Activated CD8-positive, alpha-beta memory T cell treated with anti-CD3 and anti-CD28 coated beads for 4 hours (primary cell): ENCODE measurements around the gene DTNBP1.

ENCODE experiments used
- DNase-seq, 2 donors: peaks; one replicate each; pipeline ENCODE4 v3.0.0-alpha.2; 2020; ENCODE audit warnings: low read depth in 2 of 2

DTNBP1 gene

DNA sequence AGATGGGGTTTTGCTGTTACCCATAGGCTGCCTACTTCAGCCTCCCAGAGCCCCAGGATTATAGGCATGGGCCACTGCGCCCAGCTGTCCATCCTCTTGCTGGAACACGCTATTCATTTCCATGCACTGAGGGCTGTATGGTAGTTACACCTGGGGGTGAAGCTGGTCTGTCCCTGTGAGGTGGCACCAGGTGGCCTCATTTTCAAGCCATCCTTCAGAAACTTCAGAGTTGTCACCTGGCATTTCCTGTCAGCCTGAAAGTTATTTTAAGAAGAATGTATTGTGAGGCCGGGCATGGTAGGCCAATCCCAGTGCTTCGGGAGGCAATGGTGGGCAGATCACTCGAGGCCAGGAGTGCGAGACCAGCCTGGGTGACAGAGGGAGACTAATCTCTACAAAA is 147.6 kb downstream of the DTNBP1 start:
- DNase-seq: no peak

DNA sequence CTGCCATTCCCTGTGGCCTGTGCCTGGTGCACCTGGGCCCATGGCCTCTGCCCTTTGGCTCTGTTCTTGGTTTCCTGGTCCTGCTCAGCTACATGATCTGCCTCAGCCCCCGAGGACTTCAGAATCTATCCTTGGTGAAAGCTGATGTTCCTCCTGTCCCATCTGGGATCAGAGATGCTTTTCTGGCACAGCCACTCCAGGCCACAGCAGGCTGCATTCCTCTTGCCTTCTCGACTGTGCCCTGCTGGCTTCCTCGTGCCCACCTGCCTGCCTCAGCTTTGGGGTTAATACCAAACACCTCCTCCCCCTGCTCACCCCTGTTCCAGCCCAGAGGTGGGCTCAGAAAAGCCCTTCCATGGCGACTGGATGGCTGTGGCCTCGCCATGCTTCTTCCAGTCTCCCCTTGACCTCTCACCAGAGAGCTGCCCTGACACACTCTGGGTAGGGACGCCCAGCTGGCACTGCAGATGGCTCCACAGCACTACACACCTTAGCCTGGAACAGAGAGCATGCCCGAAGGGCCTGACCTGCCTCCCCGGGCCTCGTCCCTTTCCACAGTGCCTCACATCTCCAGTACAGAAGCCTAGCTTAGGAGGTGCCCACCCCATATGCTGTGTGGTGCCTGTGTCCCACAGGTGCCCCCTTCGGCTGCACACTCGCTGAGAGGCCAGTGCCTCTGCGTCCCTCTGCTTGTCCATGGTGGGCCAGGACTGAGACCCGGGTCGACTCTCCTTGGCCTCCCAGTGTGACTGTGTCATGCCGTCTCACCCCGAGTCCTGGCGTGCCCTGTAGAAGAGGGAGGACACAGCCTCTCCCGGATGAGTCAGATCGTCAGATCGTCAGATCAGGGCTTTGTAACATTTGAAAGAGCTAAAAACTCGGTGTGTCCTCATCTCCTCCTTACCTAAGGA is 148.8 kb downstream of the DTNBP1 start:
- DNase-seq: no peak

DNA sequence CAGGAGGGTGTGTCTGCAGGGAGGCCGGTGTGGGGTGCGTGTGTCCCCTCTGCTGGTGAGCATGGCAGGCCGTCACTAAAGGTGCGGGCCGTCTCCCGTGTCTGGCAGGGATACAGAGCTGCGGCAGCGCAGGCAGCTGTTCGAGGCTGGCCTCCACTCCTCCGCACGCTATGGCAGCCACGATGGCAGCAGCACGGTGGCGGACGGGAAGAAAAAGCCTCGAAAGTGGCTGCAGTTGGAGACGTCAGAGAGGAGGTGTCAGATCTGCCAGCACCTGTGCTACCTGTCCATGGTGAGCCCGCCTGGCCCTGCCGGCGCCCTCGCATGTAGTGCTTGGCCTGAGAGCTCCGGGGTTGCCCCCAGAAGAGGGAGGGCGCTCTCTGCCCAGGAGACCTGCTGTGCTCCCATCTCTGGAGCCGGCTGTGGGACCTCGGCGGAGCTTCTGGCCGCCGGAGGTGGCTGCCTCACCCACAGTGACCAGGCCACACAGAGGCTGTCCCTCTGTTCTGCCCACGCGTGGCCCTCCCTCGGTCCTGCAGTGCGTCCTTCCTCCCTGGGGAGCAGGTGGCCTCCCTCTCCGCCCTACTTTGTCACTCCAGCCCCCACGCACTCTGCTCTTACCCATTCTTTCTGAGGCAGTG is 149.6 kb downstream of the DTNBP1 start:
- DNase-seq: no peak

GRCh38 chr6:15512721-15513120 is 150.1 kb downstream of the DTNBP1 start:
- no peak for DNase-seq

GRCh38 chr6:15512126-15512525 is 150.7 kb downstream of the DTNBP1 start:
- DNase-seq: no peak

GRCh38 chr6:15511248-15512125 is 151.3 kb downstream of the DTNBP1 start:
- DNase-seq: no peak

DNA sequence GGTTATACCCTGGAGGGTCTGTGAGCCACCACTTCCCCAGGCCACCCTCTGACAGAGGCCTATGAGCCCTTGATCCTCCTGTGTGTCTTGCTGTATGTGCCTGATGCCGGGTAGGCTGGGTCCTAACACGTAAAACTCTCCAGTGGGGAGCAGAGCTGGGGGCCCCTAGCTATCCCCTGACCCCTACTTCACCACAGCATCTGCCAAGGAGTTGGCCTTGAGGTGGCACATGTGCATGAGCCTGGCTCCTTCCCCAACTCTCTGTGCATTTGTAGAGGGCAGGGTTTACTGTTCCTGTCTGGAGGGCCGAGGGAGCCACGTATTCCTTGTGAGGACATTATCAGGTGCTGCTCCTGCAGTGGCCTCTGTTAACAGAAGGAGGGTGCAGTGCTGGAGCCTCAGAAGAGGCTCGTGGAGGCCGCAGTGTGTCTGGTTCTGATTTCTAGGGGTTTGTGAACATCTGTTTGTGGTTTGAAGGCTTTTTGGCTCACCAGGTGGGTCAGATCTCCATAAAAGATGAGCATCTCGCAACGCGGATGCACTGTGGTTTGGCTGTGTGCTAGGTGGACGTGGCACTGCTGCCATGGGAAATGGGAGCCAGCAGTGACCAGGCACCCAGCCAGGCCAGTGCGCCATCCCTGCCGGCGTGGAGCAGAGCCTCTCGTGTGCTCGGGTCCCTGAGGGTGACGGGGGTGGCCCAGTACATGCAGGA is 152.1 kb downstream of the DTNBP1 start:
- no peak for DNase-seq

GRCh38 chr6:15510121-15510520 is 152.7 kb downstream of the DTNBP1 start:
- no peak for DNase-seq

DNA sequence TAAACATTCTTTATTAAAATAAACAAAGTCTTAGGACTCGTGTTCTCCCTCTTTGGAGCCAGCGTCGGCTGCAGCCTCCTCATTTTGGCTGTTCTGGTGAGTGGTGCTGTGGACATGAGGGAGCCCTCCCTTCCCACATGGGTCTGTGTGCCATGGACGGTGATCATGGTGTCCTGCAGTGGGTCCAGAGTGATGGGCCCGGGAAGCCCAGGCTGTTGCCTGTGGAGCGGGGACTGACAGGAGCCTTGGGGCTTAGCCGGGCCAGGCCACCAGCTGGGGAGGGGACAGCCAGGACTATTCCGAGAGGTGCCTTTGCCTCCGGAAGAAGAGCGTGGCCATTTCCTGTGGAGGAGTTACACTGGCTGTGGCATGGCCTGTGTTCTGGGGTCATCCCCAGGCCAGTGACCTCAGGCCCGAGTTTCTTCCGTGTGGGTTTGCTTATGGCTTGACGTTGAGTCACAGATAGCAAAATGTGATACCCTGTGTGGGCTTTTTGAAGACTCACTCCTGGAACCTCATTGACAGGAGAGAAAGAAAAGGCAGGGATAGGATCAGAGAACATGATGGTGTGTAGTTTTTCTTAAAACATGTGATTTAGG is 153.4 kb downstream of the DTNBP1 start:
- no peak for DNase-seq

- no peak for DNase-seq
Measured at GRCh38 chr6:15508931-15509330, 153.9 kb downstream of the DTNBP1 start.

DNA sequence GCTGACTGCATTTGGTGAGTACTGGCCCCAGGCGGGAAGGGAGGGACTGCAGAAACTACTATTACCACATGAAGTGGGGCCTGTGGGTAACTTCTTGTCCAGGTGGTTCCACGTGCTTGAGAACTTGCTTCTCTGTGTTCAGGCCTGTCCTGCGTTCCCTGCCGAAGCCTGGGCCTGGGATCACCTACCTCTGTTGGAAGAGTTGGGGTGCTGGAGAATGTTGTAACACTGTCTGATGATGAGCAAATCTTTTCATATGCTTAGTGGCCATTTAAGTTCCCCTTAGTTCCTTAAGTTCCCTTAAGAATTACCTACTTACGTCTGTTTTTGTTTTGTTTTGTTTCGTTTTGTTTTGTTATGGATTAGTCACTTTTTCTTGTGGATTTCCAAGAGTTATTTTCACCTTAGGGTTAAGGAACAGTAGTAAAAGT is 154.4 kb downstream of the DTNBP1 start:
- no peak for DNase-seq

GRCh38 chr6:15507746-15508145 is 155.1 kb downstream of the DTNBP1 start:
- no peak for DNase-seq

DNA sequence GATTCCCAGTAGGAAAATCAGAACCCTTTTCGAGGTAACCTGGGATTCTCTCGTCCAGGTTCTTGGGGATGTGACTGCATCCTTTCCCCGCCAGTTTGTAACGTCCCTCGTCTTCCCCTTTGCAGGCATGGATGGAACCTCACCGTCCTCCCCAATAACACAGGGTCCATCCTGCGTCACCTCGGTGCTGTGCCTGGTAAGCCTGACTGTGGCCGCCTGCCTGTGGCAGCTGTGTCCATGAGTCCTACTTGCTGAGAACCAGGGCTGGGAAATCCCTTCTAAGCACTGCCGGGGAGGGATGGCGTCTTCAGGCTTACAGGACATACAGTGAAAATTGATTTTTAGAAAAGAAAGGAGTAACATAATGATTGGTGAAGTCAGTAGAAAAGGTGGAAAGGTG is 155.6 kb downstream of the DTNBP1 start:
- no peak for DNase-seq

DNA sequence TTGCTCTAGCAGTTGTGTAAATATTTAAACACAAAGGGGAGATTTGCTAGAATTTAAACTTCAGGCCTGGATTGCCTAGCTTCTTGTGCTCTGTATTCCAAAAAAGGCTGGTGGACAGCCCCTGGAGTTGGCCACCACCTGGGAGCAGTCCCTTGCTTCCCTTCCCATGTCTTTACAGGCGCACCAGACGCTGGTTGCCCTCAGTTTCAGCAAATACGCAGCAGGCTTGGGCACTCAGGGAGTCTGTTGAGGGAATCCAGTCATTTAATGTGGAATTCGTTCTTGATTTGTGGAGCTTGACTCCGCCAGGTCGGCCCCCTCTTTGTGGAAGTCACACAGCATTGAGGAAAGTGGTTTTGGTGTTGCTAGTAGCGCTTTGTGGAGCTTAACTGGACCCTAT is 156.8 kb downstream of the DTNBP1 start:
- DNase-seq: no peak

GRCh38 chr6:15505463-15505918 is 157.3 kb downstream of the DTNBP1 start:
- no peak for DNase-seq

- DNase-seq: no peak
Measured at GRCh38 chr6:15504581-15505350, 158.1 kb downstream of the DTNBP1 start.

DNA sequence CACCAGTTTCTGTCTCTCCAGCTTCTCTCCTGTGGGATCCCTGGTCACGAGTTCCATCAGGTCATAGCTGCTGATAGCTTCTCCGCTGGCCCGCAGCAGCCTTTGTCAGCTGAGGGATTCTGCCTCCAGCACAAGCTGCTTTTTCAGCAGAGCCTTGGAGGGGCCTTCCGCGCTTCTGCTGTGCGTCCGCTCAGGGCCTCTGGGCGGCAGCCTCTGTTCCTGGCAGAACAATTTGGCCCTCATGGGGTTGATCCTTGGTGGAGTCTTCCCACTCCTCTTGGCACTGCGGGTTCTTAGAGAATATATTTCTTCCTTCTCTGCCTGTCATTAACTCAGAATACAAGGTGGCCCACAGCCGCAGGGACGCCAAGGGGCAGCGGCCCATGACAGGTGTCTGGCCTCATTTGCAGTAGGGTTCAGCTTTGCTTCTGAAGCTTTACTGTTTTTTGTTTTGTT is 158.8 kb downstream of the DTNBP1 start:
- no peak for DNase-seq

GRCh38 chr6:15503346-15503680 is 159.5 kb downstream of the DTNBP1 start:
- DNase-seq: no peak

DNA sequence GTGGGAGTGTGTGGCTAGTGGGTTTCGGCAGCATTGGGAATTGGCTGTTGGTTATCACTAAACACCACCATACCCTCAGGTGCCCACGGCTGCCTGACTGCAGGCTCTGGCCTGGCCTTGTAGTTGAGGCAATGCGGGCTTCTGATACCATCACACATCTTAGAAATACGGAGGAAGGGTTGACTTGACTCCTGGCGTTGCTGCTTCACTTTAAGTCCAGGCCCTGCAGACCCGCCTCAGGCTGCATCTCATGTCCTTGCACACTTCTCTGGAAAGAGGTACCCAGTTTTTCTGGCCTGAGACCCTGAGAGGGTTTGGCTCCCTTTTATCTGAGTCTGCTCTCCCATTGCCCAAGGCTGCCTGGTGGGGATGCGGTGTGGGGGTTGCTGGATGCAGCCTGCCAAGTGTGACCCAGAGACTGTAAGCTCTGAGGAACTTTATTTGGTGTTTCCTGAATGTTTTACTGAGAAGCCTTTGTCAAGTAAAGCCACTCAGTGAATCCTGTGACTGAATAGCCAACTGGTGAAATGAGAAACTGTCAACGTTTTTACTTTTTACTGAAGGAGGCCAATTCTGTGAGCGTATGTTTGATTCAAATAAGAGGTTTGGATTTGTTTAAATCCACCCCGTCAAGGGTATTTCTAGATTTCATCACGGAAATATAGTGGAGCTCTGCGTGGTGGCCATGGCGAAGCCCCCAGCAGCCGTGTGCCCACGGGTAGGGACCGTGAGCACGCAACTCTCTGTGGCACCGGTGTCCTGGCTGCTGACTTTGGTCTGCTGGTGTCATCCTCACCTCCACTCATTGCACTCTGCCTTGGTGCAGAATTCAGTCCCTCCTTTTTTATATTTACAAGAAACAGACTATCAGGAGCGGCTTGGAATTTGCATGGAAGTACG is 160.1 kb downstream of the DTNBP1 start:
- no peak for DNase-seq
